Adrenal gland (tissue), 12 donors: ENCODE data around the gene TTLL10. TPM values are rescaled to one million over a fixed set of nuclear protein-coding genes. Genes with fewer than 3 reads are reported as not detected.

Experiments used
- DNase-seq, 7 donors: peaks; one replicate each; pipeline ENCODE4 v3.0.0-alpha.2; 2019 to 2020
- H3K27ac ChIP-seq, 5 donors: fragments of 200-600 bp; sonication (generic) in 4 of 5; 1 replicate in 3 of 5; 2 replicates in 2 of 5; pipeline versions ENCODE4 v1.5.1 to v1.8.0; 2016 to 2020; ENCODE audit warnings: mild to moderate bottlenecking in 1 of 5
- H3K27me3 ChIP-seq: fragments of 200-600 bp; 2 replicates; pipeline ENCODE4 v1.8.0; 2021
- H3K36me3 ChIP-seq, 2 donors: fragments of 200-600 bp; replicated peaks in 1 of 2; 1 replicate in 1 of 2; 2 replicates in 1 of 2; pipeline versions ENCODE4 v1.5.1 to v1.8.0; 2018 to 2022
- H3K4me1 ChIP-seq, 2 donors: fragments of 200-600 bp; replicated peaks in 1 of 2; 1 replicate in 1 of 2; 2 replicates in 1 of 2; pipeline versions ENCODE4 v1.5.1 to v1.8.0; 2018 to 2021
- H3K4me3 ChIP-seq, 4 donors: fragments of 200-600 bp; sonication (generic) in 3 of 4; one replicate each; pipeline ENCODE4 v1.5.1; 2016 to 2018
- H3K9me3 ChIP-seq, 3 donors: fragments of 200-600 bp; sonication (generic) in 1 of 3; replicated peaks in 1 of 3; 1 replicate in 2 of 3; 2 replicates in 1 of 3; pipeline versions ENCODE4 v1.5.1 to v1.8.0; 2016 to 2021
- CTCF ChIP-seq, 6 experiments: fragments of 450-650 bp in 4 of 6; fragments of 200-600 bp in 2 of 6; sonication (generic) in 1 of 6; IDR thresholded peaks; 1 replicate in 5 of 6; 2 replicates in 1 of 6; pipeline versions ENCODE4 v1.5.1 to v1.8.0; 2016 to 2021; ENCODE audit warnings: antibody characterized with exemption in 6 of 6, mild to moderate bottlenecking in 2 of 6, moderate library complexity in 1 of 6
- POLR2A ChIP-seq, 2 donors: fragments of 450-650 bp; IDR thresholded peaks; one replicate each; pipeline ENCODE4 v1.6.1; 2017; ENCODE audit warnings: antibody characterized with exemption in 2 of 2, mild to moderate bottlenecking in 2 of 2, moderate library complexity in 1 of 2
- WGBS, 4 donors: extraction: QIAGEN DNeasy Blood & Tissue Kit in 2 of 4; methylation state at CpG; one replicate each; pipeline versions ENCODE4 v1.1.5 to v1.1.7; 2013 to 2017; 5-methylcytosine and 5-hydroxymethylcytosine counted together
- intact Hi-C, 2 donors: fragments of 100-400 bp; cut with DNase I; formaldehyde crosslinking; loops; one replicate each; pipeline versions ENCODE4 v1.14.1 to v1.15.0; 2022 to 2023
- polyA plus RNA-seq, 3 donors: library from polyadenylated mRNA; stranded (reverse); fragments of 200-250 nt in 2 of 3; fragments of 350-450 nt in 1 of 3; fragmentation: Illumina TruSeq in 1 of 3; extraction: RNeasy Lipid Tissue Mini Kit (QIAGEN cat#74804) in 1 of 3; gene quantifications; one replicate each; pipeline ENCODE4 v1.2.3, GENCODE V29; 2013 to 2014
- total RNA-seq, 9 donors: library from RNA; depleted of rRNA in 4 of 9; stranded (reverse); fragments of >200 nt in 4 of 9; fragments of 120-200 nt in 1 of 9; fragmentation: NEBNext Ultra II Directional in 1 of 9; extraction: Animal tissue kit (Norgen Biotek cat#: 25700) in 1 of 9; gene quantifications; one replicate each; pipeline versions ENCODE4 v1.1.0 to v1.2.4, GENCODE V29; 2013 to 2023
- donor health status: healthy with polysubstance abuse.
- donor health status: Bipolar disorder and iron deficiency.
- donor health status: DM: yes; HTN: yes; CAD: no.
- donor health status: DM: no; HTN: no; CAD: no.
- donor health status: DM: no; HTN: no; CAD: no.
- donor health status: DM: yes; HTN: yes; CAD: no.

TTLL10 gene
- total and polyA plus RNA-seq, 12 donors: 0.32 to 0.44 TPM; not detected in 10

GRCh38 chr1:1229770-1230169 is 56.1 kb downstream of the TTLL10 start:
- intact Hi-C loops: no loop called here
- peaks cover 0 to 31% of the 10 kb centered on the region in 2 donors for H3K36me3 ChIP-seq
- WGBS, 4 donors: 79 to 86% (median 82%) methylated on average over 17 to 19 of the region's 19 CpGs
- no peaks in the 10 kb centered on the region for H3K9me3 ChIP-seq
- no peak for TF ChIP-seq POLR2A (IDR thresholded peaks at IDR 0.05)
- no peak for TF ChIP-seq CTCF (IDR thresholded peaks at IDR 0.05)
- peaks cover 21 to 30% of the 10 kb centered on the region in 2 donors for H3K4me1 ChIP-seq
- no peak overlapping the region for H3K4me3 ChIP-seq
- H3K27ac ChIP-seq: no peak overlapping the region
- H3K27me3 ChIP-seq: no peaks in the 10 kb centered on the region
- no peak for DNase-seq

GRCh38 chr1:1230656-1231399 is 57.1 kb downstream of the TTLL10 start:
- 11 to 16% (median 13%) methylated on average over 18 to 24 of the region's 24 CpGs for WGBS, 4 donors
- H3K36me3 ChIP-seq: peaks cover 0 to 26% of the 10 kb centered on the region in 2 donors
- H3K4me1 ChIP-seq: peaks cover 21 to 30% of the 10 kb centered on the region in 2 donors
- no peaks in the 10 kb centered on the region for H3K9me3 ChIP-seq
- peak overlapping the region in 4 of 5 donors; percentile 81 to 94 (median 90) for H3K27ac ChIP-seq
- TF ChIP-seq CTCF (IDR thresholded peaks at IDR 0.05) (peak in 2 of 6 experiments; percentile 8 to 10), POLR2A (IDR thresholded peaks at IDR 0.05) (peak in 1 of 2 donors; percentile 4)
- DNase-seq: peak in 1 of 7 donors; percentile 31
- peak overlapping the region; percentile 66 to 92 (median 76) for H3K4me3 ChIP-seq
- H3K27me3 ChIP-seq: no peaks in the 10 kb centered on the region
- intact Hi-C loops: no loop called here

GRCh38 chr1:1231400-1232207 is 57.9 kb downstream of the TTLL10 start, which contains the start of gene SDF4:
SDF4 (minus strand) TSS chr1:1232001; CDS start chr1:1228772, 3,229 bp downstream.
- intact Hi-C loops: no loop called here
- H3K9me3 ChIP-seq: no peaks in the 10 kb centered on the region
- peak within 1 kb of the TSS; percentile 66 to 92 (median 76) for H3K4me3 ChIP-seq
- peaks cover 0 to 23% of the 10 kb centered on the region in 2 donors for H3K36me3 ChIP-seq
- no peaks in the 10 kb centered on the region for H3K27me3 ChIP-seq
- H3K27ac ChIP-seq: peak within 1 kb of the TSS; percentile 79 to 94 (median 89)
- TF ChIP-seq CTCF (IDR thresholded peaks at IDR 0.05) (peak in 1 of 6 experiments; percentile 22), POLR2A (IDR thresholded peaks at IDR 0.05) (peak; percentile 57 to 59)
- H3K4me1 ChIP-seq: peaks cover 21 to 30% of the 10 kb centered on the region in 2 donors
- peak; percentile 96 to 98 (median 97) for DNase-seq
- 0 to 2% (median 0%) methylated on average over 1 to 99 of the region's 99 CpGs for WGBS, 4 donors
